Activated naive CD8-positive, alpha-beta T cell treated with anti-CD3 and anti-CD28 coated beads for 36 hours (primary cell): Measurements from ENCODE around the gene CAMTA1. TPM values are rescaled to one million over a fixed set of nuclear protein-coding genes. Genes with fewer than 3 reads are reported as not detected.

Experiments
- DNase-seq: peaks from one replicate; pipeline ENCODE4 v3.0.0; 2021
- H3K27ac Mint-ChIP-seq: one replicate; pipeline ENCODE4 v1.8.0; 2022; ENCODE audit warnings: mild to moderate bottlenecking, moderate library complexity, mixed read lengths
- H3K27me3 Mint-ChIP-seq: one replicate; pipeline ENCODE4 v1.8.0; 2022; ENCODE audit warnings: mild to moderate bottlenecking, mixed read lengths
- H3K36me3 Mint-ChIP-seq: one replicate; pipeline ENCODE4 v1.8.0; 2021; ENCODE audit warnings: mild to moderate bottlenecking, mixed read lengths
- H3K4me1 Mint-ChIP-seq: one replicate; pipeline ENCODE4 v1.8.0; 2021; ENCODE audit warnings: mixed read lengths
- H3K4me3 Mint-ChIP-seq: one replicate; pipeline ENCODE4 v1.8.0; 2022; ENCODE audit warnings: mild to moderate bottlenecking, moderate library complexity, mixed read lengths
- H3K9me3 Mint-ChIP-seq: one replicate; pipeline ENCODE4 v1.8.0; 2022; ENCODE audit warnings: mixed read lengths
- total RNA-seq, 2 experiments: library from RNA; stranded (reverse); gene quantifications; one replicate each; pipeline ENCODE4 v1.2.3, GENCODE V29; 2021

Gene CAMTA1
- total RNA-seq, 2 experiments from 2014 or later = 70.4 to 71.4 TPM

- H3K4me1 Mint-ChIP-seq = peaks cover 2% of the 10 kb centered on the region
- DNase-seq = no peak
- no peaks in the 10 kb centered on the region for H3K9me3 Mint-ChIP-seq
- H3K27ac Mint-ChIP-seq = no peak overlapping the region
- H3K36me3 Mint-ChIP-seq = no peaks in the 10 kb centered on the region
- no peak overlapping the region for H3K4me3 Mint-ChIP-seq
- H3K27me3 Mint-ChIP-seq = peaks cover 8% of the 10 kb centered on the region
Observed at GRCh38 chr1:6771441-6771769, 13.8 kb upstream of the CAMTA1 start.

- Mint-ChIP-seq H3K27me3 (peaks cover 11% of the 10 kb centered on the region), H3K4me3 (no peak overlapping the region), H3K4me1 (peaks cover 11% of the 10 kb centered on the region), H3K36me3 (no peaks in the 10 kb centered on the region), H3K27ac (no peak overlapping the region), H3K9me3 (no peaks in the 10 kb centered on the region)
- DNase-seq = no peak
Observed at GRCh38 chr1:6774381-6774780, 10.9 kb upstream of the CAMTA1 start.

- Mint-ChIP-seq H3K9me3 (no peaks in the 10 kb centered on the region), H3K4me1 (peaks cover 11% of the 10 kb centered on the region), H3K36me3 (no peaks in the 10 kb centered on the region), H3K27me3 (peaks cover 11% of the 10 kb centered on the region), H3K27ac (no peak overlapping the region), H3K4me3 (no peak overlapping the region)
- DNase-seq = no peak
Observed at GRCh38 chr1:6775261-6776043, 9.8 kb upstream of the CAMTA1 start.

DNA sequence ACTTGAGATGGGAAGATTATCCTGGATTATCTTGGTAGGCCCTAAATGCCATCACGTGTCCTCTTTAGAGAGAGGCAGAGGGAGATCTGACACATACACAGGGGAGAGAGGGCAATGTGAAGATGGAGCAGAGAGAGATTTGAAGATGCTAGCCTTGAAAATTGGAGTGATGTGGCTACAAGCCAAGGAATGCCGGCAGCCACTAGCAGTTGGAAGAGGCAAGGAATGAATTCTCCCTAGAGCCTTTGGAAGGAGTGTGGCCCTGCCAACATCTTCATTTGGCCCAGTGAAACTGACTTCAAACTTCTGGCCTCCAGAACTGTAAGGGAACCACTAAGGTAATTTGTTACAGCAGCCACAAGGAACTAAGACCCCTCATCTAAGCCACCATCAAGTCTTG is 8.9 kb upstream of the CAMTA1 start:
- DNase-seq = no peak
- H3K9me3 Mint-ChIP-seq = no peaks in the 10 kb centered on the region
- H3K36me3 Mint-ChIP-seq = no peaks in the 10 kb centered on the region
- H3K27me3 Mint-ChIP-seq = peaks cover 7% of the 10 kb centered on the region
- H3K4me1 Mint-ChIP-seq = peaks cover 9% of the 10 kb centered on the region
- no peak overlapping the region for H3K4me3 Mint-ChIP-seq
- no peak overlapping the region for H3K27ac Mint-ChIP-seq

GRCh38 chr1:6776895-6777294 is 8.4 kb upstream of the CAMTA1 start:
- Mint-ChIP-seq H3K27ac (no peak overlapping the region), H3K9me3 (no peaks in the 10 kb centered on the region), H3K4me1 (peaks cover 9% of the 10 kb centered on the region), H3K36me3 (no peaks in the 10 kb centered on the region), H3K27me3 (peaks cover 7% of the 10 kb centered on the region), H3K4me3 (no peak overlapping the region)
- DNase-seq = no peak

GRCh38 chr1:6777813-6778212 is 7.4 kb upstream of the CAMTA1 start:
- no peak for DNase-seq
- peaks cover 9% of the 10 kb centered on the region for H3K4me1 Mint-ChIP-seq
- H3K9me3 Mint-ChIP-seq = no peaks in the 10 kb centered on the region
- H3K27me3 Mint-ChIP-seq = peaks cover 7% of the 10 kb centered on the region
- H3K36me3 Mint-ChIP-seq = no peaks in the 10 kb centered on the region
- no peak overlapping the region for H3K27ac Mint-ChIP-seq
- no peak overlapping the region for H3K4me3 Mint-ChIP-seq

DNA sequence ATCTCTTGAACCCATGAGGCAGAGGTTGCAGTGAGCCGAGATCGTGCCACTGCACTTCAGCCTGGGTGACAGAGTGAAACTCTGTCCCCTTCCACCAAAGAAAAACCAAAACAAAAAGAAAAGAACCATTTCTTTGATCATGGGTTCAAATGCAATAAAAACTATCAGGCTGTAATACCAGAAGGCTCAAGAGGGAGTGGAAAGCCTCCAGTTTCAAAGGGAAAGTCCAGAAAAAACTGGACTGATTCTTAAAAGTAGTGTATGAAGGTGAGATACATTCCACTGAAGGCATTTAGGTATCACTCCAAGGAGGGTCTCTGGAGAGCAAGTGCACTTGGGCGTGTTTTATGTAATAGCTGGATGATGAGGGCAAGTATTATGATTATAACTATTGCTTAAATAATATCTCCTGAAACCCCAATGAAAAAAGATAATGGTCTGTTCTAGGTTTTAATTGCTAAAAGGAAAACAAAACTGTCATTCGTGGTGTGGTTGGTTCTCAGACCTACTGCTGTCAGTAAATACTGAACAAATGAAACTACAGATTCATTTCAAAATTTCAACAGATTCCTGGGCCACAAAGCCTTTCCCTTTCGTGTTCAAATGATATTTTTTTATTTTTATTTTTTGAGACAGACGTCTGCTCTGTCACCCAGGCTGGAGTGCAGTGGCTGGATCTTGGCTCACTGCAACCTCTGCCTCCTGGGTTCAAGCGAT is 6.0 kb upstream of the CAMTA1 start:
- Mint-ChIP-seq H3K27me3 (peaks cover 7% of the 10 kb centered on the region), H3K4me1 (peaks cover 12% of the 10 kb centered on the region), H3K27ac (no peak overlapping the region), H3K36me3 (no peaks in the 10 kb centered on the region), H3K9me3 (no peaks in the 10 kb centered on the region), H3K4me3 (no peak overlapping the region)
- no peak for DNase-seq

DNA sequence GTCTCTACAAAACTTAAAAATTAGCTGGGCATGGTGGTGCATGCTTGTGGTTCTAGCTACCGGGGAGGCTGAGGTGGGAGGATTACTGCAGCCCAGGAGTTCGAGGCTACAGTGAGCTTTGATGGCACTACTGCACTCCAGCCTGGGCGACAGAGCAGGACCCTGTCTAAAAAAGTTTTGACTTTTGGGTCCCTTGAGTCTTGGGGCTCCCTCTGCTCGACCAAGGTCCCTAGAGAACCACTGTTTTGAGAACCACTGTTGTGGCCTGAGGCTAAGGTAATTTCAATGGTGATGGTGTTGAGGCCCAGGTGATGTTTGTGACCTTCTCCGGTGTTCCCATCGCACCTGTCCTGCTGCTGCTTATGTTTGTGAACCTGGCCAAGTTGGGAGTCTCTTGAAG is 3.1 kb upstream of the CAMTA1 start:
- Mint-ChIP-seq H3K27ac (no peak overlapping the region), H3K4me3 (no peak overlapping the region), H3K4me1 (peaks cover 19% of the 10 kb centered on the region), H3K36me3 (peaks cover 10% of the 10 kb centered on the region), H3K9me3 (no peaks in the 10 kb centered on the region), H3K27me3 (no peaks in the 10 kb centered on the region)
- DNase-seq = no peak

DNA sequence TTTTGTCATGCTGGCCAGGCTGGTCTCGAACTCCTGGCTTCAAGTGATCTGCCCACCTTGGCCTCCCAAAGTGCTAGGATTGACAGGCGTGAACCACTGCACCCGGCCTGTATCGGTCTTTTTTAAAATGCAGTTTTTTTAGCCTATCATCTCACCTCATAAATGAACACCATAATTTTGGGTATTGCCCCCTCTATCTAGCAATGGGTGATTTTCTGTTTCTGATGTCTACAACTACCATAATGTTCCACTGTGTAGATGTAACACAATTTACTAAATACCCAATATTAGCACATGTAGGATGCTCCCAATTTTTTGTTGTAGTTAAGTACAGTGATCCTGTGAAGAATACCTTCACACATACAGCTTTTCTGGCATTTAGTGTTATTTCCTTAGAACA is 2.0 kb upstream of the CAMTA1 start:
- no peak for DNase-seq

DNA sequence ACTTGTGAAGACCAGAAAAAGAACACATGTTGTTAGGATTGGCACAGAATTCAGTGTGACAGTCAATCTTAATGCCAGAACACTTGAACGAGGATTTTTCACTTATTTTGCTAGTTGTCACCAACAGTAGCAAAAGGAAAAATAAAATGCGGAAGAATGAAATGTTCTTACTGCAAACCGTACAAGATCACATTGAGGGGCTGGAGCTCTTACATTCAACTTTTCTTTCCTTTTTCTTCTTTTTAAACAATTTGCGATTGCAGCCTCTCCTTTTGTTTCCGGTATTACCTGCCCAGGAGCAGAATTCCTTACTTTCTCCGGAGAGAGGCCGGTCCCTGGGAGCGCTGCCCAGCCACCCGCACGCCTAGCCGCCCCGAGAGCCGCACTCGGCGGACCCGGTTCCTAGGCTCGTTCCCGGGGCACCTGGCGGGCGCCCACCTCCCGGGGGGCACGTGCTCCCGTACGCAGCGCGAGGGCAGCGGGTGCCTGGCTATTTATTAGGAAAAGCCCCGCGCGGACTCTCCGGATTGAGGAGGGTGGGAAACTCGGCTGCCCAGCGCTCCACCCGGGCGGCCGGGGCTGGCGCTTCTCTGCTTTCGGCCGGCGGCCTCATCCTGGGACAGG is 1.2 kb upstream of the CAMTA1 start:
- Mint-ChIP-seq H3K36me3 (peaks cover 25% of the 10 kb centered on the region), H3K9me3 (no peaks in the 10 kb centered on the region)

More for the DNA sequence above, 2.0 kb upstream of the CAMTA1 start:
- H3K27ac Mint-ChIP-seq = peak overlapping the region; percentile 86
- no peaks in the 10 kb centered on the region for H3K9me3 Mint-ChIP-seq
- peaks cover 28% of the 10 kb centered on the region for H3K4me1 Mint-ChIP-seq
- peaks cover 17% of the 10 kb centered on the region for H3K36me3 Mint-ChIP-seq
- no peaks in the 10 kb centered on the region for H3K27me3 Mint-ChIP-seq
- H3K4me3 Mint-ChIP-seq = peak overlapping the region; percentile 82

GRCh38 chr1:6784560-6785317 is 515 bp upstream of the CAMTA1 start:
- Mint-ChIP-seq H3K36me3 (peaks cover 29% of the 10 kb centered on the region), H3K4me1 (peaks cover 36% of the 10 kb centered on the region), H3K27me3 (no peaks in the 10 kb centered on the region), H3K9me3 (no peaks in the 10 kb centered on the region), H3K27ac (peak overlapping the region; percentile 86), H3K4me3 (peak overlapping the region; percentile 82)
- peak; percentile 99 for DNase-seq

More for the DNA sequence above, 1.2 kb upstream of the CAMTA1 start:
- Mint-ChIP-seq H3K4me3 (peak overlapping the region; percentile 82), H3K27me3 (no peaks in the 10 kb centered on the region), H3K4me1 (peaks cover 35% of the 10 kb centered on the region), H3K27ac (peak overlapping the region; percentile 86)
- no peak for DNase-seq

GRCh38 chr1:6785728-6786505 is 663 bp downstream of the CAMTA1 start:
- peaks cover 29% of the 10 kb centered on the region for H3K36me3 Mint-ChIP-seq
- peak overlapping the region; percentile 95 for H3K27ac Mint-ChIP-seq
- H3K27me3 Mint-ChIP-seq = no peaks in the 10 kb centered on the region
- peaks cover 44% of the 10 kb centered on the region for H3K4me1 Mint-ChIP-seq
- peak overlapping the region; percentile 97 for H3K4me3 Mint-ChIP-seq
- H3K9me3 Mint-ChIP-seq = no peaks in the 10 kb centered on the region
- peak; percentile 61 for DNase-seq

DNA sequence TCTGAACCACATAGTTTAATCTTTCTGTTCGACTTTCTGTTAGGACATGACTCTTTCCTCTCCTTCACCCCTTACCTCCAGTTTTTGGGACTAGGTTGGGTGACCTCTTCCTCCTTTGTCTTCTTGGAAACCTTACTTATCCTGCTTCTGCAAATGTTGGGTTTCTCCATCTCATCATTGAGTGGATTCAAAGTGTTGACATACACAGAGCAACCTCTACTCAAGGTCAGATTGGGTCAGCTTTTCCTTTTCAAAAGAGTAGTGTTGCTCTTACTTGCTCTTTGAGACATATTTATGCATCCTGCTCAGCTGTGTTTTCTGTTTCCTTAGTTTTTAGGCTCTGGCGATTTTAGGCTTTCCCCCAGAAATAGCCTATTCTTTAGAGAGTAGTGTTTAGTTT is 3.7 kb downstream of the CAMTA1 start:
- no peaks in the 10 kb centered on the region for H3K9me3 Mint-ChIP-seq

DNA sequence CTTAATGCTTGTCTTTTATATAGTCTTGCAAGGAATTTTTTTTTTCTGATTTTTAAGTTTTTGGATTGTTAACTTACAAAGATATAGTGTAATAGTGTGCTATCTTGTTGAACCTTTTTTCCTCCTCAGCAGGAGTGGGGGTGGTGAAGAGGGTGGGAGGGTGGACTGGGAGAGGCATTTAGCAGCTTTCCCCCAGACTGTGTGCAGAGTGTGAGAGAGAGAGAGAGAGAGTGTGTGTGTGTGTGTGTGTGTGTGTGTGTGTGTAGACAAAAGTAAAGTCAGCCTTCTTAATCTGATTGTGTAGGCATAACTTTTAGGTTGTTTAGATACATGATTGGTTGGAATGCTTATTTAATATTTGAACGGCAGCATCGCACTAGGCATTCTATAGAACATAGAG is 4.9 kb downstream of the CAMTA1 start:
- peaks cover 65% of the 10 kb centered on the region for H3K4me1 Mint-ChIP-seq

More for the DNA sequence above, 3.7 kb downstream of the CAMTA1 start:
- H3K4me3 Mint-ChIP-seq = peak overlapping the region; percentile 2
- H3K36me3 Mint-ChIP-seq = peaks cover 29% of the 10 kb centered on the region
- H3K27ac Mint-ChIP-seq = peak overlapping the region; percentile 61
- H3K27me3 Mint-ChIP-seq = no peaks in the 10 kb centered on the region
- DNase-seq = no peak
- H3K4me1 Mint-ChIP-seq = peaks cover 59% of the 10 kb centered on the region

More for the DNA sequence above, 4.9 kb downstream of the CAMTA1 start:
- peaks cover 29% of the 10 kb centered on the region for H3K36me3 Mint-ChIP-seq
- no peaks in the 10 kb centered on the region for H3K9me3 Mint-ChIP-seq
- no peaks in the 10 kb centered on the region for H3K27me3 Mint-ChIP-seq
- no peak overlapping the region for H3K27ac Mint-ChIP-seq
- DNase-seq = no peak
- H3K4me3 Mint-ChIP-seq = no peak overlapping the region
